Heart left ventricle (tissue), 13 donors: ENCODE results near the gene RAD51B.

Source experiments
- POLR2A ChIP-seq, 2 donors: fragments of 450-650 bp; IDR thresholded peaks; one replicate each; pipeline ENCODE4 v1.6.1; 2017; ENCODE audit warnings: antibody characterized with exemption in 2 of 2, mild to moderate bottlenecking in 2 of 2, moderate library complexity in 2 of 2
- TF ChIP-seq, protein P1 (sequence below), 12 donors: fragments of 200-600 bp; sonication (generic) in 4 of 12; IDR thresholded peaks; one replicate each; pipeline versions ENCODE4 v1.5.0 to v1.8.0; 2018 to 2022; ENCODE audit warnings: antibody characterized with exemption in 12 of 12, mild to moderate bottlenecking in 5 of 12
- donor health status: ischemic (EF 13 %, LVEDD 7.1; RV severe dilation, severe dysfunction).
- donor health status: DM: no; HTN: yes; CAD: no.
- donor health status: DM: no; HTN: no; CAD: no.
- donor health status: ischemic (EF 25% LVEDD 6.9; RV normal size, moderate dysfunction).
- donor health status: ischemic (EF 25% LVEDD 5.7; RV mildly dilated, moderate dysfunction).
- donor health status: ischemic (EF 35%, LVEDD 5.7; RV mildly dilated, moderate dysfunction).
- donor health status: nonischemic (EF 11% LVEDD 7.7; RV severe dilation, severe dysfunction).
- donor health status: DM: yes; HTN: yes; CAD: no.
- donor health status: PGD.
- donor health status: ischemic (EF 29% LVEDD 5.4; RV normal size, mild dysfunction).
- donor health status: nonischemic (EF 23%, LVEDD 6.1; RV moderate dilation, normal function).

DNA sequence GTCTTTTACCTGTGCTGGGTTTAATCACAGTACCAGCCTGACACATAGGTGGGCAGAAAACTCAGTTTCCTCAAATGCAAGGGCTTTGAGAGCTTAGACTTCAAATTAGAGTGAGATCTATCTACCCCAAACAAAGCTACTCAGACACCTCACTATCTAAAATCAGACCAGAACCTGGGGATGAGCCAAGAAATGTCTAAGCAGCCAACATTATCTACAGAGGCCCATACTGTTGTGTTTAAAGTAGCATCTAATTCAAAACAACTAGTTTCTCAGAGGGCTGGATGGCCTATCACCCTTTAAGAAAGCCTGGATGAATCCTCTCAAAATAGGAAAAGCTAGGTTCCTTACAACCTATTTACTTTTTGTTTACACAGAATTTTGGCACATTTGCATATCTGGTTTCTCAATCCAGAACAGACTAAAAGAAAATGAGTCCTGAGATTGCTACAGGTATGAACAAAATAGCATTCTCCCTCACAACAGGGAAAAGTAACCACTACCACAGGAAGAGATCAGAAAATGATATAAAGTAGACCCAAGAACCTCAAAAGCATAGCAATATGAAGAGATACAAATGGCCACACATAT is 830.9 kb downstream of the RAD51B start:
- TF ChIP-seq, protein P1, sequence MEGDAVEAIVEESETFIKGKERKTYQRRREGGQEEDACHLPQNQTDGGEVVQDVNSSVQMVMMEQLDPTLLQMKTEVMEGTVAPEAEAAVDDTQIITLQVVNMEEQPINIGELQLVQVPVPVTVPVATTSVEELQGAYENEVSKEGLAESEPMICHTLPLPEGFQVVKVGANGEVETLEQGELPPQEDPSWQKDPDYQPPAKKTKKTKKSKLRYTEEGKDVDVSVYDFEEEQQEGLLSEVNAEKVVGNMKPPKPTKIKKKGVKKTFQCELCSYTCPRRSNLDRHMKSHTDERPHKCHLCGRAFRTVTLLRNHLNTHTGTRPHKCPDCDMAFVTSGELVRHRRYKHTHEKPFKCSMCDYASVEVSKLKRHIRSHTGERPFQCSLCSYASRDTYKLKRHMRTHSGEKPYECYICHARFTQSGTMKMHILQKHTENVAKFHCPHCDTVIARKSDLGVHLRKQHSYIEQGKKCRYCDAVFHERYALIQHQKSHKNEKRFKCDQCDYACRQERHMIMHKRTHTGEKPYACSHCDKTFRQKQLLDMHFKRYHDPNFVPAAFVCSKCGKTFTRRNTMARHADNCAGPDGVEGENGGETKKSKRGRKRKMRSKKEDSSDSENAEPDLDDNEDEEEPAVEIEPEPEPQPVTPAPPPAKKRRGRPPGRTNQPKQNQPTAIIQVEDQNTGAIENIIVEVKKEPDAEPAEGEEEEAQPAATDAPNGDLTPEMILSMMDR (IDR thresholded peaks at IDR 0.05) = no peak
- no peak for TF ChIP-seq POLR2A (IDR thresholded peaks at IDR 0.05)
